Tibial nerve (tissue), 4 donors: ENCODE measurements around the gene PTCRA.

Experiments used
- EP300 ChIP-seq, 2 donors: sonication (generic); formaldehyde crosslinking; IDR thresholded peaks; one replicate each; pipeline ENCODE4 v1.6.1; 2017; ENCODE audit warnings: antibody characterized with exemption in 2 of 2, mild to moderate bottlenecking in 1 of 2
- POLR2A ChIP-seq, 2 donors: fragments of 450-650 bp; IDR thresholded peaks; one replicate each; pipeline ENCODE4 v1.6.1; 2017; ENCODE audit warnings: antibody characterized with exemption in 2 of 2, mild to moderate bottlenecking in 2 of 2, moderate library complexity in 2 of 2
- TF ChIP-seq, protein P1 (sequence below), 5 experiments: fragments of 200-600 bp in 3 of 5; fragments of 450-650 bp in 2 of 5; sonication (generic) in 3 of 5; IDR thresholded peaks; one replicate each; pipeline ENCODE4 v1.5.1; 2016 to 2019; ENCODE audit warnings: antibody characterized with exemption in 5 of 5, mild to moderate bottlenecking in 3 of 5, moderate library complexity in 2 of 5

DNA sequence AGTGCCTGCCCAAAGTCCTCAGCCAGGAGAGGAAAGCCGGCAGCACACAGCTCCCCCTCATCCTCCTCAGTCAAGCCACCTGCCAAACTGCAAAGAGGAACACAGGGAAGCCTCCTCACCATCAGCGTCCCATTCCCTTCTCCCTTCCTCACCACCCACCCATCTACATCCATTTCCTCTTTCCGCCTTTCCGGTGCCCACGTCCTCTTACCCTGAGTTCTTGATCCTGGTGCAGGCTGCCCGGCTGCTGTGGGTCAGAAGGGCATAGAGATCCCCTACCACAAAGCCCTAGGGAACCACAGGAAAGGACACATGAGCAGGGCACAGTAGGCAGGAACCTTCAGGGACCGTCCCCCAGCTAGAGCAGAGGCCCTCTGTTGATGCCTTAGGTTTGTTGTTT is 50.7 kb downstream of the PTCRA start:
- TF ChIP-seq, protein P1, sequence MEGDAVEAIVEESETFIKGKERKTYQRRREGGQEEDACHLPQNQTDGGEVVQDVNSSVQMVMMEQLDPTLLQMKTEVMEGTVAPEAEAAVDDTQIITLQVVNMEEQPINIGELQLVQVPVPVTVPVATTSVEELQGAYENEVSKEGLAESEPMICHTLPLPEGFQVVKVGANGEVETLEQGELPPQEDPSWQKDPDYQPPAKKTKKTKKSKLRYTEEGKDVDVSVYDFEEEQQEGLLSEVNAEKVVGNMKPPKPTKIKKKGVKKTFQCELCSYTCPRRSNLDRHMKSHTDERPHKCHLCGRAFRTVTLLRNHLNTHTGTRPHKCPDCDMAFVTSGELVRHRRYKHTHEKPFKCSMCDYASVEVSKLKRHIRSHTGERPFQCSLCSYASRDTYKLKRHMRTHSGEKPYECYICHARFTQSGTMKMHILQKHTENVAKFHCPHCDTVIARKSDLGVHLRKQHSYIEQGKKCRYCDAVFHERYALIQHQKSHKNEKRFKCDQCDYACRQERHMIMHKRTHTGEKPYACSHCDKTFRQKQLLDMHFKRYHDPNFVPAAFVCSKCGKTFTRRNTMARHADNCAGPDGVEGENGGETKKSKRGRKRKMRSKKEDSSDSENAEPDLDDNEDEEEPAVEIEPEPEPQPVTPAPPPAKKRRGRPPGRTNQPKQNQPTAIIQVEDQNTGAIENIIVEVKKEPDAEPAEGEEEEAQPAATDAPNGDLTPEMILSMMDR (IDR thresholded peaks at IDR 0.05), result no peak
- no peak for TF ChIP-seq POLR2A (IDR thresholded peaks at IDR 0.05)
- TF ChIP-seq EP300 (IDR thresholded peaks at IDR 0.05), result no peak
